ENCODE data around the gene CLCN3.
"Not testable (repeated sequence)": the region's sequence is repeated elsewhere in the genome, so short reads cannot be mapped to it uniquely, and the experiment has no call there.

DNA sequence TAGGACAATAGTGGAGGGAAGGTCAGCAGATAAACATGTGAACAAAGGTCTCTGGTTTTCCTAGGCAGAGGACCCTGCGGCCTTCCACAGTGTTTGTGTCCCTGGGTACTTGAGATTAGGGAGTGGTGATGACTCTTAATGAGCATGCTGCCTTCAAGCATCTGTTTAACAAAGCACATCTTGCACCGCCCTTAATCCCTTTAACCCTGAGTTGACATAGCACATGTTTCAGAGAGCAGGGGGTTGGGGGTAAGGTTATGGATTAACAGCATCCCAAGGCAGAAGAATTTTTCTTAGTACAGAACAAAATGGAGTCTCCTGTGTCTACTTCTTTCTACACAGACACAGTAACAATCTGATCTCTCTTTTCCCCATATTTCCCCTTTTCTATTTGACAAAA is 58.1 kb downstream of the CLCN3 start:
- TF ChIP-seq, protein P1, sequence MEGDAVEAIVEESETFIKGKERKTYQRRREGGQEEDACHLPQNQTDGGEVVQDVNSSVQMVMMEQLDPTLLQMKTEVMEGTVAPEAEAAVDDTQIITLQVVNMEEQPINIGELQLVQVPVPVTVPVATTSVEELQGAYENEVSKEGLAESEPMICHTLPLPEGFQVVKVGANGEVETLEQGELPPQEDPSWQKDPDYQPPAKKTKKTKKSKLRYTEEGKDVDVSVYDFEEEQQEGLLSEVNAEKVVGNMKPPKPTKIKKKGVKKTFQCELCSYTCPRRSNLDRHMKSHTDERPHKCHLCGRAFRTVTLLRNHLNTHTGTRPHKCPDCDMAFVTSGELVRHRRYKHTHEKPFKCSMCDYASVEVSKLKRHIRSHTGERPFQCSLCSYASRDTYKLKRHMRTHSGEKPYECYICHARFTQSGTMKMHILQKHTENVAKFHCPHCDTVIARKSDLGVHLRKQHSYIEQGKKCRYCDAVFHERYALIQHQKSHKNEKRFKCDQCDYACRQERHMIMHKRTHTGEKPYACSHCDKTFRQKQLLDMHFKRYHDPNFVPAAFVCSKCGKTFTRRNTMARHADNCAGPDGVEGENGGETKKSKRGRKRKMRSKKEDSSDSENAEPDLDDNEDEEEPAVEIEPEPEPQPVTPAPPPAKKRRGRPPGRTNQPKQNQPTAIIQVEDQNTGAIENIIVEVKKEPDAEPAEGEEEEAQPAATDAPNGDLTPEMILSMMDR (IDR thresholded peaks at IDR 0.05; ENCODE audit: low read length) = not testable (repeated sequence)
- TF ChIP-seq EZH2 (IDR thresholded peaks at IDR 0.05; ENCODE audit: borderline replicate concordance, low read length) = not testable (repeated sequence)
